HuH-7 (cell line): ENCODE measurements around the gene GNE.
A peak's percentile ranks its signal among the peaks of the same experiment; 100 is the strongest.
"Not testable (repeated sequence)": the region's sequence is repeated elsewhere in the genome, so short reads cannot be mapped to it uniquely, and the experiment has no call there.

ENCODE experiments used
- DNase-seq: peaks from one replicate; pipeline ENCODE4 v3.0.0; 2011; ENCODE audit warnings: low spot score

Gene GNE

DNA sequence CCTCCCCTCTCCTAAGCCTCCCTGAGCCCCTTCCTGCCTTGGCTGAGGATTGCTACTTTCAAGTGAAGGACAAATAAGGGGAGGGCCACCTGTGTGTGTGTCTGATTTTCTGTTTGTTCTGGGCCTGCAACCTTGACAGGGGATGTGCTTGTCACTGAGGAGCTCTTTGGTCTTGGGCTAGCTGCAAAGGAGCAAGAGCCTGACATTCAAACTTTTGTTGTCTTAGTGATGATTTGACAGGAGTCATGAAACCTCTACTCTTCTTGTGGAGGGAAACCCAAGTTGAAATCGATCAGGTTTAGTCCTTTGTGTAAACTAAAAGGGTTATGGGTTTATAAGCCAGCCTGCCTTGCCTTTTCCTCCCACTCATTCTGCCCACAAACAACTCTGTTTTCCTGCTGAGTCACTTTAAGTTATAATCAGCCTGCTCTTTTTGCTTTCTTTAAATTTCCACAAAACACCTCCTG, 50.7 kb downstream of the GNE start:
- DNase-seq, result no peak

- no peak for DNase-seq
Measured at GRCh38 chr9:36207016-36207415, 51.2 kb downstream of the GNE start.

GRCh38 chr9:36204906-36205547, 53.2 kb downstream of the GNE start:
- peak; percentile 45 for DNase-seq

DNA sequence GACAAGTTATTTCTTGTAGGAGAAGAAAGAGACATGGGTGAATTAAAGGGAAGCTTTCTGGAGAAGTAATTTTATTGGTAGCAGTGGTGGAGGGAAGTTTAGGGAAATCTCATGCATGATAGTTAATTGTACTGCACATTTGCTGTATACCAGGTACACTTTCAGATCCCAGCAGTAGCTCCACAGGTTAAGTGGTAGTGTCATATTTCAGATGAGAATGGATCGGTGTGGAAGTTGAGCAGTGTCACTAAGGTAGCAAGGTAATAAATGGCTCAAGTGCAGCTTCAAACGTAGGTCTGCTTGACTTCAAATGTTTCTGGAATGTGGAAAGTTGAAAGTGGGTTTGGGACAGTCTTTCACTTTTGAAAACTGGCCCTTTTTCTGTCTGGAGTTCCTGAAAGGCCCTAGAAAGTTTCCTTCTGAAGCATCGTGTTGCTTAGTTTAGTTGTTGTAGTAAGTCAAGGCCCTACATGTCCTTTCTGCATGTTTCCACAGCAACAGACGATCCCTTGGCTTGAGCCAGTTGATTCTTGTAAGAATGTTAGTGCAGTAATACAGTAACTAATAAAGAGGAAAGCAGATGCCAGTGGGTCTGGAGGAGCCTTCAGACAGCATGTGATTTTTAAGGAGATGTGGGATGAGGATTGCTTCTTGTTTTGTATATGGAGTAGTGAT, 63.8 kb downstream of the GNE start:
- DNase-seq, result no peak

GRCh38 chr9:36193023-36193422, 65.2 kb downstream of the GNE start:
- no peak for DNase-seq

DNA sequence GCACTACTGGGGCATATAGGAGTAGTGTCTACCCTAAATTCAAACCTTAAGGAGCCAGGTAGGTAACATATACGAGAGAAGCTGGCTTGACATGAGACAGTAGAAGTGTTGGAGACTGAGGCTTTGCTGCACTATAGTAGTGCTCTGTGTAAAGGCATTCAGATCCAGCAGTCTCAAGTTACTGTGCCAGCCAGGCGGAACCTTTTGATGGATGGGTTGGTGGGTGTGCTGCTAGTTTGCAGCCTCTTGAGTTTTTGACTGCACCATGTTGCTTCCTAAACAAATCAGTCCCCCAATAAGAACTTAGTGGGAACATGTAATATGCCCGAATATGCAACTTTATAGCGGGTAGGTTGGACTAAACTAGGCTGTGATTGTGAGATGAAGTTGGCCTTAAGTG, 66.1 kb downstream of the GNE start:
- DNase-seq, result no peak

- DNase-seq, result no peak
Measured at GRCh38 chr9:36191686-36192085, 66.6 kb downstream of the GNE start.

DNA sequence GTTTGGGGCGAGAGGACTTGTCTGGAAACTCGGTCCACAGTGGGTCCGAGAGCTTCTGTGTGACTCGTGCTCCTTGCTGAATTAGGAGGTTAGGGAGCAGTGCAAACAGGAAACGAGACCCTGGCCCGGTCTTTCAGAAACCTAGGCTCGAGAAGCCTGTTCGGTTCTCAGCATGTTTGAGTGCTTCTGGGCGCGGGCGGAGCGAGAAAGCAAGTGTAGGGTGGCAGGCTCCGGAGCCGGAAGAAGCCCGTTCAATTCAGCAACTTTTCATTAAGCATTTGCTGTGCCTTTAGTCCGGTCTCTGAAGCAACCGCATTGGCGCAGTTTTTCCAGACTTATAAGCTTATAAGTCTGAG, 67.0 kb downstream of the GNE start:
- no peak for DNase-seq

- DNase-seq, result peak; percentile 98
Measured at GRCh38 chr9:36190388-36191289, 67.6 kb downstream of the GNE start, which contains the start of gene CLTA. Gene CLTA, plus strand, starts transcription at chr9:36190921. Its CDS starts 136 bp downstream, at chr9:36191057.

DNA sequence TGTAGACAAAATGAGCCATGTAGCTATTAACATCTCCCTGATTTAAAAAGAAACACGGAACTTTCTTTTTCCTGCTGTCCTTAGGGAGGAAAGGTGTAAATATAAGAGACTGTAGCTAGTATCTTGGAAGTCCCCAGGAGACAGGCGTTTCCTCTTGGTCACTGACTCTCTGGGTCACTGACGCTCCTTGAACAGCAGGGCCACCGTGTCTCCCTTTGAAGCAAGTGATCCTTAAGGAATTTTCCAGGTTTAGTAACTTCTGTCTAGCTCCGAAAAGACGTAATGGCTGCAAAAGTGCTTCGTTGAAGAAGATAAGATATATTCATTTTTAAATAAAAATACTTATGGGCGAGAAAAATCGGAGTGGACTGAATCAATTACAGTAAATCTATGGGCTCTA, 68.3 kb downstream of the GNE start:
- DNase-seq, result no peak

- DNase-seq, result no peak
Measured at GRCh38 chr9:36188212-36188611, 70.0 kb downstream of the GNE start.

DNA sequence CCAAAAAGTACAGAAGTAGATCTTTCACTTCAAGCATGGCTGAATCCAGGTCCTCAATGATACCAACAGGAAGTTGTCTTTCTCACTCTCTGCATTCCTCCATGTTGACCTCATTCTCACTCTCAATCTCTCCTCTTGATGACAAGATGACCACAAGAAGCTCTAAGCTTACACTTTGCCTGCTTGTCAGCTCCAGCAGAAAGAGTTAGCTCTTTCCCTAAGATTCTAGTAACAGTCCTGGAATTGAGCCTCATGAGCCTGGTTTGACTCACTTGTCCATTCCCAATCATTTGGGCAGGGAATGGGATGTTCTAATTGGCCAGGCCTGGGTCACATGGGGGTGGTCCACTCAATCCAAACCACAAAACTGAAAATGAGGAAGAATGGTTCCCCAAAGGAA, 70.8 kb downstream of the GNE start:
- DNase-seq, result no peak

DNA sequence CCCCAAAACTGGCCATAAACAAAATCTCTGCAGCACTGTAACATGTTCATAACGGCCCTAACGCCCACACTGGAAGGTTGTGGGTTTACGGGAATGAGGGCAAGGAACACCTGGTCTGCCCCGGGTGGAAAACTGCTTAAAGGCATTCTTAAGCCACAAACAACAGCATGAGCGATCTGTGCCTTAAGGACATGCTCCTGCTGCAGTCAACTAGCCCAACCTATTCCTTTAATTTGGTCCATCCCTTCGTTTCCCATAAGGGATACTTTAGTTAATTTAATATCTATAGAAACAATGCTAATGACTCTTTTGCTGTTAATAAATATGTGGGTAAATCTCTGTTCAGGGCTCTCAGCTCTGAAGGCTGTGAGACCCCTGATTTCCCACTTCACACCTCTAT, 78.0 kb downstream of the GNE start:
- DNase-seq, result not testable (repeated sequence)

GRCh38 chr9:36177571-36177970, 80.7 kb downstream of the GNE start:
- DNase-seq, result no peak

DNA sequence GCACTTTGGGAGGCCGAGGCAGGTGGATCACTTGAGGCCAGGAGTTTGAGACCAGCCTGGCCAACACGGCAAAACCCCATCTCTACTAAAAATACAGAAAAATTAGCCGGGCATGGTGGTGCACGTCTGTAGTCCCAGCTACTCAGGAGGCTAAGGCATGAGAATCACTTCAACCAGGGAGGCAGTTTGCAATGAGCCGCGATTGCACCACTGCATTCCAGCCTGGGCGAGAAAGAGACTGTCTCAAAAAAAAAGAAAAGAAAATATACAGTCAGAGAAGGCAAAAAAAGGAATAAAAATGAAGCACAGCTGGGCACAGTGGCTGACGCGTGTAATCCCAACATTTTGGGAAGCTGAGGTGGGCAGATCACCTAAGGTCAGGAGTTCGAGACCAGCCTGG, 81.8 kb downstream of the GNE start:
- DNase-seq, result not testable (repeated sequence)

DNA sequence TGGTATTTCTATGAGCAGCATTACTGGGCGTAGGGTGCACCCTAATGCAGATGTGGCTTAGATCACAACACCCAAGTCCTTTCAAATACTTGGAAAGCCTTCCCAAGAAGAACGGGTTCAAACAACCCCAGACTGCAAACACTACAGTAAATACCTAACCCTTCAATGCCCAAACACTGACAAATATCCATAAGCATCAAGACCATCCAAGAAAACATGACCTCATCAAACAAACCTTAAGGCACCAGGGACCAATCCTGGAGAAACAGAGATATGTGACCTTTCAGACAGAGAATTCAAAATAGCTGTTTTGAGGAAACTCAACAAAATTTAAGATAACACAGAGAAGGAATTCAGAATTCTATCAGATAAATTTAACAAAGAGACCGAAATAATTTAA, 83.0 kb downstream of the GNE start:
- not testable (repeated sequence) for DNase-seq

GRCh38 chr9:36174731-36175130, 83.5 kb downstream of the GNE start:
- no peak for DNase-seq

GRCh38 chr9:36174271-36174670, 84.0 kb downstream of the GNE start:
- DNase-seq, result no peak

DNA sequence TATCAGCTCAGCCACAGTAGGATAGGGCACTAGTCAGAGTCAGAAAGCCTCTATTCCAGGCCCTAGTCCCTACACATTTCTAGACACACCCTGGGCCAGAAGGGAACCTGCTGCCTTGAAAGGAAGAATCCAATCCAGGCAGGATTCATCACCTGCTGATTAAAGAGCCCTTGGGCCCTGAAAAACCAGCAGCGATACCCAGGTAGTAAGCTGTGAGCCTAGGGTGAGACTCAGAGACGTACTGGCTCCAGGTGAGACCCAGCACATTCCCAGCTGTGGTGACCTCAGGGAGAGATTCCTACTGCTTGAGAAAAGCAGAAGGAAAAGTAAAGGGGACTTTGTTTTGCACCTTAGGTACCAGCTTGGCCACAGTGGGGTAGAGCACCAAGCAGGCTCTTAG, 84.4 kb downstream of the GNE start:
- no peak for DNase-seq

DNA sequence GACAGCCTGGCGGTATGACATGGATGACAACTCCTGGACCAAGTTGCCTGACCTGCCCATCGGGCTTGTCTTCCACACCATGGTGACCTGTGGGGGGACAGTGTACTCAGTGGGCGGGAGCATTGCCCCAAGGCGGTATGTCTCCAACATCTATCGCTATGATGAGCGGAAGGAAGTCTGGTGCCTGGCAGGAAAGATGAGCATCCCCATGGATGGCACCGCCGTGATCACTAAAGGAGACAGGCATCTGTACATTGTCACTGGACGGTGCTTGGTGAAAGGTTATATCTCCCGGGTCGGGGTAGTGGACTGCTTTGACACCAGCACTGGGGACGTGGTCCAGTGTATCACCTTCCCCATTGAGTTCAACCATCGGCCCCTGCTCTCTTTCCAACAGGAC, 87.7 kb downstream of the GNE start:
- no peak for DNase-seq

- no peak for DNase-seq
Measured at GRCh38 chr9:36169708-36170107, 88.5 kb downstream of the GNE start.

GRCh38 chr9:36169166-36169565, 89.1 kb downstream of the GNE start, which contains the start of gene CCIN:
Gene CCIN, plus strand, starts transcription at chr9:36169388. Its CDS starts 115 bp downstream, at chr9:36169503.
- DNase-seq, result no peak
